ENCODE data around the gene RECQL5. TPM values are rescaled to one million over a fixed set of nuclear protein-coding genes. Genes with fewer than 3 reads are reported as not detected.

The RECQL5 gene
- total and polyA plus RNA-seq, 2 of the 8 experiments (the other 6 are each of a cell fraction or from before 2014, with no cell fraction given), result 15.1 to 41.1 TPM

GRCh38 chr17:75681289-75681688 lies 14.3 kb upstream of the RECQL5 start:
- Histone ChIP-seq H2BK5ac (ENCODE audit: low read depth, low read length) (no peak overlapping the region), H3K18ac (ENCODE audit: extremely low read depth, low read length) (no peak overlapping the region), H3K9ac (replicated peaks in 1 of 4; ENCODE audit: extremely low read depth in 1 of 4, low read depth in 3 of 4, low read length in 3 of 4) (no peak overlapping the region), H4K8ac (ENCODE audit: extremely low read depth, insufficient read depth, low read length) (no peak overlapping the region), H3K27me3 (replicated peaks in 1 of 4; ENCODE audit: control insufficient read depth in 3 of 4, extremely low read depth in 1 of 4, insufficient read depth in 3 of 4, low read length in 3 of 4) (no peaks in the 10 kb centered on the region), H3K4me2 (ENCODE audit: insufficient read depth in 1 of 2, low read depth in 2 of 2, low read length in 2 of 2) (no peak overlapping the region), H3K23ac (ENCODE audit: insufficient read length) (no peak overlapping the region), H3K14ac (ENCODE audit: insufficient read length) (no peak overlapping the region), H2AK5ac (ENCODE audit: low read depth, low read length) (no peak overlapping the region), H3K4ac (replicated peaks; ENCODE audit: insufficient read length, low read depth, low read length) (no peak overlapping the region), H3K36me3 (ENCODE audit: control insufficient read depth in 2 of 4, insufficient read depth in 4 of 4, low read length in 3 of 4) (peaks cover 0 to 10% (median 5%) of the 10 kb centered on the region in 4 experiments; a peak in 4 of 8 replicates), H4K91ac (replicated peaks; ENCODE audit: insufficient read length, low read length) (no peak overlapping the region), H4K20me1 (replicated peaks in 1 of 2; ENCODE audit: control insufficient read depth in 1 of 2, insufficient read depth in 2 of 2, low read length in 2 of 2) (peaks cover 7 to 11% of the 10 kb centered on the region in 2 experiments), H3K9me3 (ENCODE audit: insufficient read depth in 2 of 2, low read depth in 1 of 2, low read length in 1 of 2) (no peaks in the 10 kb centered on the region), H3K79me1 (ENCODE audit: low read depth, low read length) (peaks cover 19% of the 10 kb centered on the region), H2BK20ac (ENCODE audit: low read length) (no peak overlapping the region), H2AFZ (ENCODE audit: low read length) (no peak overlapping the region), H3K4me1 (replicated peaks in 1 of 4; ENCODE audit: control insufficient read depth in 3 of 4, insufficient read depth in 4 of 4, low read length in 3 of 4) (no peaks in the 10 kb centered on the region), H2BK15ac (ENCODE audit: low read length) (no peak overlapping the region), H3K79me2 (ENCODE audit: control insufficient read depth in 1 of 2, insufficient read depth in 2 of 2, low read length in 2 of 2) (peaks cover 2 to 61% of the 10 kb centered on the region in 2 experiments; a peak in 2 of 4 replicates), H2BK120ac (replicated peaks; ENCODE audit: low read depth, low read length) (no peak overlapping the region), H3K4me3 (ENCODE audit: extremely low read depth in 1 of 4, insufficient read depth in 2 of 4, low read depth in 3 of 4, low read length in 4 of 4) (no peak overlapping the region), H3K56ac (replicated peaks; ENCODE audit: insufficient read length, low read depth, low read length) (no peak overlapping the region), H4K5ac (ENCODE audit: insufficient read length, low read depth, low read length) (no peak overlapping the region), H3K23me2 (ENCODE audit: low read depth, low read length) (no peaks in the 10 kb centered on the region), H3K27ac (ENCODE audit: low read depth, low read length) (no peak overlapping the region), H2BK12ac (ENCODE audit: low read depth, low read length) (no peak overlapping the region)
- FAIRE-seq (no peak), DNase-seq (ENCODE audit: low read depth in 1 of 2, low spot score in 2 of 2) (no peak)
- ChIA-PET CTCF (ENCODE audit: partially characterized antibody) (interaction anchor here (0.7 to 4.9 kb wide), 8 partner anchors 8 to 83 kb away, joined by 3 to 40 read pairs (median 6); no protein-coding TSS in a partner anchor), POLR2A (ENCODE audit: partially characterized antibody) (interaction anchor here (2.4 to 5.0 kb wide), 3 partner anchors 10 to 24 kb away, joined by 7 to 26 read pairs (median 19); partner anchors contain the start of genes RECQL5 and SAP30BP)
- WGBS, 2 experiments (ENCODE audit: extremely low coverage in 1 of 2, insufficient coverage in 1 of 2, insufficient read length in 1 of 2, insufficient replicate concordance in 2 of 2, low coverage in 1 of 2, low lambda C conversion rate in 2 of 2, missing lambda C conversion rate in 1 of 2), result 95% methylated on average over 3 of the region's 3 CpGs; no CpG with 5 or more reads in 1 of the 2 experiments
- TF ChIP-seq RAD21 (IDR thresholded peaks at IDR 0.05 in 1 of 2, conservative IDR thresholded peaks at IDR 0.05 in 1 of 2; ENCODE audit: low read depth in 2 of 2, low read length in 2 of 2) (no peak), ATF2 (IDR thresholded peaks at IDR 0.05; ENCODE audit: low read length) (no peak), FOSL1 (IDR thresholded peaks at IDR 0.05; ENCODE audit: insufficient read depth, low read depth, low read length) (no peak), SP2 (IDR thresholded peaks at IDR 0.05; ENCODE audit: low read length) (no peak), EP300 (IDR thresholded peaks at IDR 0.05; ENCODE audit: borderline replicate concordance in 1 of 2, low read depth in 2 of 2, low read length in 2 of 2) (no peak), TCF12 (IDR thresholded peaks at IDR 0.05; ENCODE audit: low read depth, low read length) (no peak), MAFK (IDR thresholded peaks at IDR 0.05; ENCODE audit: low read depth, low read length) (no peak), CTCF (IDR thresholded peaks at IDR 0.05; ENCODE audit: control extremely low read depth in 1 of 3, insufficient read depth in 1 of 3, low read depth in 1 of 3, low read length in 3 of 3) (no peak), BCL11A (IDR thresholded peaks at IDR 0.05; ENCODE audit: low read depth in 2 of 2, low read length in 2 of 2) (no peak)

Data from H1 (cell line).